Activated CD4-positive, alpha-beta T cell treated with anti-CD3 and anti-CD28 coated beads, Interleukin-2, amount 50 U/mL, for 4 hours (primary cell): ENCODE results near the gene AIRE.

Source experiments
- DNase-seq, 2 experiments: peaks; one replicate each; pipeline ENCODE4 v3.0.0-alpha.2; 2020

Gene AIRE

GRCh38 chr21:44325386-44326271, 40.0 kb downstream of the AIRE start:
- no peak for DNase-seq

- DNase-seq, result no peak
Observed at GRCh38 chr21:44326272-44326647, 40.6 kb downstream of the AIRE start.

- no peak for DNase-seq
Observed at GRCh38 chr21:44326716-44327602, 41.3 kb downstream of the AIRE start.

- DNase-seq, result no peak
Observed at GRCh38 chr21:44327603-44327974, 41.9 kb downstream of the AIRE start.

GRCh38 chr21:44328242-44328895, 42.7 kb downstream of the AIRE start:
- DNase-seq, result no peak

- no peak for DNase-seq
Observed at GRCh38 chr21:44329086-44329889, 43.6 kb downstream of the AIRE start.

DNA sequence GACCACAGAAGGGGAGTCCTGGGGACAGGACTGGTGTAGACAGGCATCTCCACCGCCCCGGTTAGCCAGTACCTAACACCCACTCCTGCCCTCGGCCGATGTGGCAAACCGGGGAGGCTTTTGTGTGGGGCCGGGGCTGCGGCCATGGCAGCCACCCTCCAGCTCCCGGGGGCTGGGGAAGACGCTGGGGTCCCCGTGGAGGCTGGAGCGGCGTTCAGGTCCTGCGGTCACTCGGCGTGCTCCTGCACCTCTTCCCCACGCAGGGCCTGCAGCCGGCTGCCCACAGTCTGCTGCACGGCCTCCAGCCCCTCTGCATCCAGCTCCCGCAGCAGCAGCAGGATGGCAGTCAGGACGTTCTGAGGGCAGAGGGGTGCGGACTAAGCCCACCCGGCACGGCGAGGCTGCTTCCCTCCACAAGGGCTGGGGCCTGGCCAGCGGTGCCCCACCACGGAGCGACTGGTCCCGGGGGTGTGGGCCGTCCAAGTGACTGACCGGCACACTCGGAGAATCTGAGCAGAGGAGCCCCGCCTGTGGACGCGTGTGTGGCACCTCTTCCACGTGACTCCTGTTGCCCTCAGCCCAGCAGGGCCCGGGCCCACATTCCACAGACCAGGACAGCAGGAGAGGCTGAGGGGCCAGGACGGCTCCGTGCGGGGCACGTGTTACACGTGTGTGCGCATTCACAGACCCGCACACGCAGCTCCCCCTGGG, 44.5 kb downstream of the AIRE start:
- DNase-seq, result no peak

DNA sequence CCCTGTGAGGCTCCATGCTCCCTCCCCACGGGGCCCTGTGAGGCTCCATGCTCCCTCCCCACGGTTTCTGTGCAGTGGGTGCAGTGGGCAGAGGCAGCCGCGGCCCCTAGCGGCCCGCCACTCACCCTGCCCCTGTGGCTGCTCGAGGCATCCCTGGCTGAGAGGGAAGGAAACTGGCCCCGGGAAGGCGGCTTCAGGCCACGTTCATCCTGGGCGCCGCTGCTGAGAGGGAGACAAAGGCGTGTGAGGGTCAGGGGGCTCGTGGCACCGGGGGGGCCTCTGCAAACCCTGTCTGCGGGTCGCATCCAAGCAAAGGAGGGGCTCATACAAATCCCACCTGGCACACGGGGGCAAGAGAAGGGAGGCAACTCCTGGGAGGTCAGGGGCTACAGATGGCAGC, 45.0 kb downstream of the AIRE start:
- no peak for DNase-seq

DNA sequence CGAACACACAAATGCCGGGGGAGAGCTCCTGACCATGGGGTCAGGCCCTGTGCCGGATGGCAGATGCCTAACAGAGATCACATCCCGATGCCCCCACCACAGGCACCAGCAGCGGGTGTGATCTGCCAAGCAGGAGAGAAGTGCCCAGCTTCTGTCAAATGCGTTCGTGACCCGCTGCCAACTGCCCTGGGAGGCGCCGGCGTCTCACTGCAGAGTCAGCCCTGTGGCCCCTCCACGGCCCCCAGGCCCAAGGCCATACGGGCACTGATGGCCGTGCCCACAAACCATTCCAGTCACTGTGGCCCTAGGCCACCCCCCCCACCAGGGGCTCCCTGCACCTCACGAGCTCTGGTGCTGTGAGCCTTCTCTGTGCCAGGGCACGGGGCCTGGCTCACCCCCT, 45.5 kb downstream of the AIRE start:
- no peak for DNase-seq

DNA sequence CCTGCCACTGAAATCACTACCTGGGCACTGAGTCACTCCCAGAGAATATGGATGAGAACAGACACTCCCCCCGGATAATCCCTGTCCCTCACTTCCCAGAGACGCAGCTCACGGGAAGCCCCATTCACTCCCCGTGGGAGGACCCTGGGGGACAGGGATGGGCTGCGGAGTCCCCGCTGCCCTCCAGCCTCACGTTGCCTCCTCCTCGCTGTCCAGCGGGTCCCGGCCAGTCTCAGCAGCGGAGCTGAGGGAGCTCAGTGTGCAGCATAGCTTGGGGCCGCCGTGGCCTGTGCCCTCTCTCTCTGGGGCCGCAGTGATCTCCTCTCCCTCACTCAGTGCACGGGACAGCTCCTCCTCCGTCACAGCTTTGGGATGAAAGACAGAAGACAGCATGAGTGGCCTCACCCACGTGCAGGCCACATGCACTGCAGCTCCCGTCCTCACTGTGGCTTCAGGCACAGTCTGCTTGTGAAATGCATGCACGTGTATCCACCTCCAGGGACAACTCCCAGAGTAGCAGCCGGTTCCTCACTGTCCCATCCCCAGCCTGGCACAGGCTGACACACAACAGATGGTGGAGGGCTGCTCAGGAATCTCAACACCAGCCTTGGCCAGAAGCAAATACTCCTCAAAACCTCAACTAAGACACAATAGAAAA, 46.1 kb downstream of the AIRE start:
- DNase-seq, result no peak

GRCh38 chr21:44332383-44332782, 46.7 kb downstream of the AIRE start:
- no peak for DNase-seq

DNA sequence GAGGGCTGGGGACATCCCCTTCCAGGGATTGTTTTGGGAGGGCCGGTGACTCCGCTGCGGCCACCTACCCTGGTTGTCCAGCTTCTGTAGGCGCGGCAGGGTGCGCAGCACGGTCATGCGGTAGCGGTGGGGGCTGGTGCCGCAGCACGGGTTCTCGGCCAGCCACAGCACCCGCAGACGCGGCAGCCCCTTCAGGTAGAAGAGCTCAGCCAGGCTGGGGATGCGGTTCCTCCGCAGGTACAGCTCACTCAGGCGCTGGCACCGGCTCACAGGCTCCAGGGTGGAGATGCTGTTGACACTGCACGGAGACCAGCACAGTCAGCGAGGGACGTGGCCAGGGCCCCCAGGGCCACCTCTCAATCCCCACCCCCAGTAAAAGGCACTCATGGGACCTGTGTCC, 47.3 kb downstream of the AIRE start:
- no peak for DNase-seq

DNA sequence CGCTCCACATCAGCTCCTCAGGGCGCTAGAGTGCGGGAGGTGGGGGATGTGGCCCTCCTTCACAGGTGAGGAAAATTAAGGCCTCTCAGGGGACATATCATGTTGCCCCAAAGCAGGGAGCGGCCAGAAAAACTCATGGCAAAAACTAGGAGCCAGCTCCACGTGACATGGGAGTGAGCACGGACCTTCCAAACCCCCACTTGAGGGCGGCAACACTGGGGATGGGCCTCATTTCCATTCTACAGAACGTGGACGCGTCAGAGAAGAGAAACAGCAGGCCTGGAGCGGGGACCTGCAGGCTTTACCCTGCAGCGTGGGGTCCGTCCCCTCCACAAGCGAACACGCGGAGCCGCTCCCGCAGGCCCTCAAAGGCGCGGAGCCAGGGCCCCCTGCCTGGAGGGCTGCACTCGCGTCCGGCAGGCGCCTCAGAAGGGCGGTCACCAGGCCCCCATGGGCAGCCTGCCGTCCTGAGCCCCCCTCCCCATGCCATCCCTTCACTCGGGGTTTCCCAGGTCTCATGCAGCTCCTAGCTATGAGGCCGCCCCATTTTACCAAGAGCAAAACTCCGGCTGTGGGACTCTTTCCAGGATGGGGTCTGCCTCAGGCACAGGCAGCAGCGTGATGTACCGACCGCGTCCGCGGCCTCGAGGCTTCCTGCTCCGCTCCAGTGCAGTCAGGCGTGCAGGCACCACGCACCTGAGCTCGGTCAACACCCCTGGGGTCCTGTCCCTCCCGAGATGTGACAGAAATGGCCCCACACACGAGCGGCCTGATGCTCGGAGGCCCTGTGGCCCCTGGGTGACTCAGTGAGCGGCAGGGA, 48.0 kb downstream of the AIRE start:
- no peak for DNase-seq

DNA sequence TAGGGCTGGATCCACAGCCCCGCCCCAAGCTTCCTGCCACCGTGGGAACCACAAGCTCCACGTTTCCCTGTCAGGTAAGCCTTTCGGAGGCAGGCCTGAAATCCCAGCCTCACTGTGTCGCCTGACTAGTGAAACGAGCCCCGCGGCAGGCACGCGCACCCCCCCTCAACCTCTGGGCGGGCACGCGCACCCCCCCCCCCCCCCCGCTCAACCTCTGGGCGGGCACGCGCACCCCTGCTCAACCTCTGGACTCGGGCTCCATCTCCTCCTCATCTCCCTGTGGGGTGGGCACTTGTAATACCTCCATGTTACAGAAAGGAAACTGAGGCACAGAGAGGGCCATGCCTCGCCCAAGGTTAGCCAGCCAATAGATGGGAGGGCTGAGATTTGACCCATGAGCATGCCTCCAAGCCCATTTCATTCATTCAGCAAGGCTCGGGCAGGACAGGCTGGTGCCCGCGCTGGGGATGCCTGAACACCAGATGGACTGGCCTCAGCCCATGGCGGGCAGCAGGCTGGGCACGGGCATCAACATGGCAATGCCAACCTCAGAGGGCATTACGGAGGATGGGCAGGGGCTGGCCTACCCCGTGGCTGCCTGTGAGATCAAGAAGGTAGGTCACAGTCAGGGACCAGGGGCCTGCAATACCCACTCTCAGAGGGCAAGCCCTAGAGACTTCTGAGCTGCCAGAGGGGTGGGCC, 48.8 kb downstream of the AIRE start:
- DNase-seq, result no peak

DNA sequence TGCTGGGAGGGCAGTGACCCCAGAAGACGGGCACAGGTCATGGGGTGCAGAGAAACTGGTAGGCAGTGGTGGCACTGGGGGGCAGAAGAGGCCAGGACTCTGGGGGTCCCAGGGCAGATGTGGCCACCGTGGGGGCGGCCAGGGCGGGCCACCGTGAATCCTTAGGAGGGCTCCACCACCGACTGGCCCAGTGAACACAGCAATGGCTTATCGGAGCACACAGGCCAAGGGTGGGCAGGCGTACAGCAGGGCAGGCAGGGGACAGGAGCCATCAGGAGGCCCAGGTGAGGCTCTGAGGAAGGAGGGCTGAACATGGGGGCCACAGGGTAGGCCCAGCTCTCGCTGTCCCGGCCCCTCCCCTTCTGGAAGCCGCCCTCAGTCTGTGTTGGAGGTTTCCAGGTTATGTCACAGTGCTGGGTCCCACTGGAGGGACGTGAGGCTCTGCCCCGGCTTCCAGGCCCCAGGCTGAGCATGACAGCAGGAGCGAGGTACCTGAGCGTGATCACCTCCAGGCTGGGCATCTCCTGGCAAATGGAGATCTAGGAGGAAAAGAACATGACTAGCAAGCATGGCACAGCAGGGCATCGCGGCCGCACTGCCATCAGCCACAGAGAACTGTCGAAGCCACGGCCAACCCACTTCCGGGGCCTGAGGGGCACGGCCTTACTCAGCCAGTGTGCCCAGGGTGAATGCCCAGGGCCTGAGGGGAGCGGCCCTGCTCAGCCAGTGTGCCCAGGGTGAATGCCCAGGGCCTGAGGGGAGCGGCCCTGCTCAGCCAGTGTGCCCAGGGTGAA, 49.8 kb downstream of the AIRE start:
- no peak for DNase-seq

GRCh38 chr21:44337449-44337848, 51.8 kb downstream of the AIRE start:
- no peak for DNase-seq

- peak in 1 of 2 experiments; percentile 12 for DNase-seq
Observed at GRCh38 chr21:44337941-44338895, 52.5 kb downstream of the AIRE start.
